SKM-1 treated with dmso at 0.1 percent for 144 hours (cell line): Measurements from ENCODE around the gene FAM111A.

Experiments used
- DNase-seq: peaks from one replicate; lab custom pipeline; 2025; ENCODE audit not compliant: unreplicated experiment; lab: John Stamatoyannopoulos, UW

Gene FAM111A

GRCh38 chr11:59179121-59179520, 36.5 kb downstream of the FAM111A start:
- no peak for DNase-seq

- no peak for DNase-seq
Observed at GRCh38 chr11:59180168-59180776, 37.6 kb downstream of the FAM111A start.

DNA sequence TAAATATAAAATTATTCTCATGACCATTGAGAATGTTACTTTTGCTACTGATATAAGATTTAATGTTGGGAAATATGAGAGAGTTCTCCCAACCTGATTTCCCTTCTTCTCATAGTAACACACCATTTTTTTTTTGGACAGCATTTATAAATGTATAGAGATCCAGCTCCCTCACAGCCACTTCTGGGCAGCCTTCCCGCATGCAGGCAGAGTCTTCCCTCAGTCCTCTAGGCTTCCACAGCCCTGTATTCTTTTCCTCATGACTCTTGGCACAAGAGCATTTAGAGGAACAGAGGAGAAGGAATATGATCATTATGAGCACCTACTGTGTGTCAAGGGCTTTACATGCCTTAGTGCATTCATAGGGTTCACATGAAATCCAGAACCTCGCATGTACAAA, 38.3 kb downstream of the FAM111A start:
- no peak for DNase-seq

DNA sequence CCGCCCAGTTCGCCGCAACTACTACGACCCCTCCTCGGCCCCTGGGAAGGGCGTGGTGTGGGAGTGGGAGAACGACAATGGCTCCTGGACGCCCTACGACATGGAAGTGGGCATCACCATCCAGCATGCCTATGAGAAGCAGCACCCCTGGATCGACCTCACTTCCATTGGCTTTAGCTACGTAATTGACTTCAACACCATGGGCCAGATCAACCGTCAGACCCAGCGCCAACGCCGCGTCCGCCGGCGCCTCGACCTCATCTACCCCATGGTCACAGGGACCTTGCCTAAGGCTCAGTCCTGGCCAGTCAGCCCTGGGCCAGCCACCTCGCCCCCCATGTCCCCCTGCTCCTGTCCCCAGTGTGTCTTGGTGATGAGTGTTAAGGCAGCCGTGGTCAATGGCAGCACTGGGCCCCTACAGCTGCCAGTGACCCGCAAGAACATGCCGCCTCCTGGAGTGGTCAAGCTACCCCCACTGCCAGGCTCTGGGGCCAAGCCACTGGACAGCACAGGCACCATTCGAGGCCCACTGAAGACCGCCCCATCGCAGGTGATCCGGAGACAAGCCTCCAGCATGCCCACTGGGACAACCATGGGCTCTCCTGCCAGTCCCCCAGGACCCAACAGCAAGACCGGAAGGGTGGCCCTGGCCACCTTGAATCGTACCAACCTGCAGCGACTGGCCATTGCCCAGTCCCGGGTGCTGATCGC, 39.2 kb downstream of the FAM111A start:
- no peak for DNase-seq

DNA sequence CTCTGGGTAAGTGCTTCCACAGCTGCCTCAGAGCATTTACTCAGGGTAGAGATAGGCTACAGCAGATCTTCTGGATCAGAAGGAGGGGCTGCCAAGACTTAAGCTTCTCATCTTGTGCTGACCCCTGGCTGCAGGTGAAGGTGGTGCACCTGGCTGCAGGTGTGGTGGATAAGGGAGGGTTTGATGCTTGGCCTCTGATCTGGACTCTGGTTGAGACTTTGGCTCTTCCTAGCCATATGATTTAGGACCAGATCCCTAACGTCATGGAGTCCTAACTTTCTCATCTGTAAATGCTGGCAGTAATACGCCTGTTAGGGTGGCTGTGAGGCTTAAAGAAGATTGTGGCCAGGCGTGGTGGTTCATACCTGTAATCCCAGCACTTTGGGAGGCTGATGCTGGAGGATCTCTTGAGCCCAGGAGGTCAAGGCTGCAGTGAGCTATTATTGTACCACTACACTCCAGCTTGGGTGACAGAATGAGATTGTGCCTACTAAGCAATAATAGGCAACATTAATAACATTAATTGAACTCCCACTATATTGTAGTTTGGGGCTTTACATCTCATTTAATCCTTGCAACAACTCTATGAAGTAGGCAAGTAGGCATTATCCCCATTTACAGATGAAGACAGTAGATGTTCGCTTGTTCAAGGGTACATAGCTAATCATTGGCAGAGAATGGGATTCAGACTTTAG, 39.9 kb downstream of the FAM111A start:
- DNase-seq = no peak

- DNase-seq = no peak
Observed at GRCh38 chr11:59183771-59184170, 41.1 kb downstream of the FAM111A start.

DNA sequence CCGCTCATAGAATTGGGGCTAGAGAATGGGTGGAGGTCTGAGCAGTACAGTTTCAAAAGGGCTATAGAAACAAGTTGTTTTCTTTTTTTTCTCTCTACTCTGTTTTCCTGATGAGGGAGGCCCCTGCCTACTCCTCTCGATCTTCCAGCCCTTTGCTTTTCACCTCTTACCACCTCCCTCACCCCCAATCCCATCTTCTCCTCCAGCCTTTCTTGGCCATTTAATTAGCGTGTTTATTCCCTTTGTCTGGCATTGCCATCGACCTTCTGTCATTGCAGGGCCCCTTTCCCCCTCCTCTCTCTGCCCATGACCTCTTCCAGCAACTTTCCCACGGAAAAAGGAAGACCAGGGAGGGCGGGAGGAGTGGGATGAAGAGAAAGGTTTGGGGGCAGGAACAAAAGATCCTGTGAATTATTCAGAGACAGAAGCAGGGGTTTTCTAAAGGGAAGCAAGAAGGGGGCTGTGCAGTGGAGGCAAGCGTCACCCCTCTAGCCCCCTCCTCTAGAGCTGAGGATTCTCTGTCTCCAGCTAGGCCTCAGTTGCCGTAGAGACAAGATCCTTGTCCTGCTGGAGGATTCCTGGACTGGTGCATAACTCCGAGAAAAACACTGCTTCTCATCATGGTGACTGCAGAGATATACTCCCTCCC, 42.2 kb downstream of the FAM111A start:
- DNase-seq = no peak

DNA sequence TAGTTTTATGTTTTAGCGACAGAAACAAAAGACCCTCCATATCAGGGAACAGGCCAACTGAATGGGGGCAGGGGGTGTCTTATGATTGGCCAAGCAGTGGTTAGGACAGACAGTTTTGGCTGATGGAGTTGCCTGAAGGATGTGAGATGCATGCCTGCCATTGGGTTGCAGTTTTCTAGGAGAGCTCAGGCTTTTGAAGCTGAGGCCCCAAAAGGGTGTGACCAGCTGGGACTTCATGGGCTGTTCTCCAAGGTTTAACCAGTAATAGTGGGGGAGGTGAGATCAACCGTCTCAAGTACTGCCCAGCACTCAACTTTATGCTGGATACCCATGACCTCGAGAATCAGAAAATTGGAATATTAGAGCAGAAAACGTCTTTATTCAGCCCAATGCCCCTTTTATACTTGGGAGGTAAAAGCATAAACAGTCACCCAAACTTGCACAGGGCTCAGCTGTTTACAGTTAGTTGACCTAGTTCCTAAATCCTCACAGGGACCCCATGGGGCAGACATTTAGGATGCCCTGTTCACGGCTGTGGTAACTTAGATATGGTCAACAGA, 42.8 kb downstream of the FAM111A start:
- no peak for DNase-seq

DNA sequence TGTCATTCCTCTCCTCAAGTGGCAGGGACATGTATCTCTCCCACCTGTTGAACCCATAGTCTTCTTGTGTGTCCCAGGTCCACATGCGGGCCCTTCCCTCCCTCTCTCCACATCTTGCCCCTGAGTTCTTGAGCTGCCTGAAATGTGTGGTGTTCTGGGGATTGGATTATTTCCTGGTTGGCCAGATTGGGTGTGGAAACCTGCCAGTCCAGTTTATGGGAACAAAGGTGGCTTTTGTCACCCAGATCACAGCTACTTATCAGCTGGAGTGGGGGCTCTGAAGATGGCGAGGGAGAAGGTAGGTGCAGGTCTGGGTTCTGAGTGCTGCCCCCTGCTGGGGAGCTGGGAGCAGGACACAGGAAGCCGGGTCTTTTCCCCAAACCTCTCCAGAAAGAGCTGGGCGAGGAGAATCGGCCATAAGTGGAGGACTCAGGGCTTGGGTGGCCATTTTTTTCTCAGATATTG, 43.5 kb downstream of the FAM111A start:
- DNase-seq = peak; percentile 26

GRCh38 chr11:59187035-59187434, 44.4 kb downstream of the FAM111A start:
- DNase-seq = no peak

GRCh38 chr11:59187587-59187986, 44.9 kb downstream of the FAM111A start:
- DNase-seq = peak; percentile 38

DNA sequence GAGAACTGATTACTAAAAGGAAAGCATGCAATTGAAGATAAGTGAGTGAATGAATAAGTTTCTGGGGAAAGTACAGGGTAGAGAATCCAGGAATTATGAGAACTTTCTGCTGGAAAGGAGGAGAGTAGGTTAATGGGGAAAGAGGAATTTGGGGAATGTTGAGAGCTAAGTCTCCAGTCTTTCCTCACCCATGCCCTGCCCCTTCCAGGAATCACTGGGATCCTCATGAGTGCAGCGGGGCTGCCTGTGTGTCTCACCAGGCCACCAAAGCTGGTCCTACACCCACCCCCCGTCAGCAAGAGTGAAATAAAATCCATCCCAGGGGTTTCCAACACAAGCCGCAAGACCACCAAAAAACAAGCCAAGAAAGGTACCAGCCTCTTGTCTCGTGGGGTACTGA, 46.3 kb downstream of the FAM111A start:
- DNase-seq = no peak

GRCh38 chr11:59189986-59190385, 47.3 kb downstream of the FAM111A start:
- no peak for DNase-seq

DNA sequence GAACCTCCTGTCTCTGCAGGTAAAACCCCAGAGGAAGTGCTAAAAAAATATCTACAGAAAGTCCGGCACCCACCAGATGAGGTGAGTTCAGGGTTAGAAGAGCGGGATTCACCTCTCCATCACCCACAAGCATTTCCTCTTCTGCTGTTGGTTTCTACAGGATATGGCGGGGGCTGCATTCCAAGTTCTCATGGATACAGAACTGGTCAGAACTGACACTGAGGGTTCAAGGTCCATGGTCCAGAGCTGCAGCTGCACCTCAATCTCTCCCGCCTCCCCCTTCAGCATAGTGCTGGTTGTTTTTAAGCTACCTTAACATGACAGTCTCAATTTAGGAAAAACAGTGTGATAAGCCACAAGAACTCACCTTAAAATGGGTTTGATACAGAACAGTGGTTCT, 48.4 kb downstream of the FAM111A start:
- DNase-seq = no peak

DNA sequence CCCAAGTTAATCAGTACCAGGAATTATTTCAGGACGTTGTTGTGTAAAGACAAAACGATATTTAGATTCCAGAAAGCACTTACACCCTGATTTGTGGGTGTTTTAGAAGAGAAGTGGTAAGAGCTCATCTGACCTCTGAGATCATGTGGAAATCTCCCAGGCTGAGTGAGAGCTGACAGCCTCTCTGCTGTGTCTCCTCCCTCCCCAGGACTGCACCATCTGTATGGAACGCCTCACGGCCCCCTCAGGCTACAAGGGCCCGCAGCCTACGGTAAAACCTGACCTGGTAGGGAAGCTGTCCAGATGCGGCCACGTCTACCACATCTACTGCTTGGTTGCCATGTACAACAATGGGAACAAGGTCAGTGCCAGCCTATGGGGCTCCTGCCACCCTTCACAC, 49.2 kb downstream of the FAM111A start:
- no peak for DNase-seq

- DNase-seq = no peak
Observed at GRCh38 chr11:59192446-59193020, 49.9 kb downstream of the FAM111A start.

- no peak for DNase-seq
Observed at GRCh38 chr11:59193587-59194130, 51.0 kb downstream of the FAM111A start.

DNA sequence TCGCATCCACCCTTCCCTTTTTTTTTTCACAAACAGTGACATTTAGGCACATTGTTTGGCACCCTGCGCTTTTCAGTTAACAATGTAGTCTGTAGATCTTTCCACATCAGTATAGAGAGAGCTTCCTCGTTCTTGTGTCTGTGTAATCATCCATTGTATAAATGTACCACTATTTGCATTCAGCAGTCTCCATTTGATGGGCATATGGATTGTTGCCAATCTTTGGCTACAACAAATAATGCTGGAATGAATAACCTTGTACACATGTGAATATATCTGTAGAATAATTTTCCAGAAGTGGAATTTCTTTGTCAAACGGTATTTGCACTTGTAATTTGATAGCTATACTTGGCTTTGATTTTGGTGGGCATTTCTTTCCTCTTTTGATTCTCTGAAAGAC, 52.9 kb downstream of the FAM111A start:
- DNase-seq = no peak

DNA sequence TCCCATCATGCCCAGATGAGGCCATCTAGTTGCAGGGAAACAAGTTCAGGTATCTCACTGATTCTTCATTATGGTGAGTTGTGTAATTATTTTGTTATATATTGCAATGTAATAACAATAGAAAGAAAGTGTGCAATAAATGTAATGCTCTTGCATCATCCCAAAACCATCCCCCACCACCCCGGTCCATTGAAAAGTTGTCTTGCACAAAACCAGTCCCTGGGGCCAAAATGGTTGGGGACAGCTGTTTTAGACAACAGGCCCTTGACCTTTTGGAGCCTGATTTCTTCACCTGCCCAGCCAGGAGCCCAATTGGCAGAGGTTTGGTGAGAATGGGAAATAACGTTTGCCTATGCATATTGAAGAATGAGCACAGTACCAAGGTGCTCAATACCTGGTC, 54.1 kb downstream of the FAM111A start:
- no peak for DNase-seq

DNA sequence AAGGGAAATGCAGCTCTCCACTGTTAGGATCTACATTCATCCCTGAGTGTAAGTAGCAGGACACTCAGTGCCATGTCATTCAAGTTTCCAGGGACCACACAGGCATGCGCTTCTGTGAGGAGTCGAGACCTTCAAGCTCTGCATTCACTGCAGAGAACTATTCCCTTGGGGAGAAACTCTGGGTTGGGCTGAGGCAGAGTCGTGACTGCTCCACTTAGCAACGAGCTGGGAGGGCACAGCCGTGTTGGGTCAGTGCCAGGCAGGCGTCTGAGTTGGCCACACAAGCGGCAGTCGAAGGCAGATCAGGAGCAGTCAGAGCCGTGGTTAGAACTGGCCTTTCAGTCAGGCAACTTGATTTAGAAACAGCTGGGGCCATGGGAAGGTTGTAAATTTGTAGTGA, 55.3 kb downstream of the FAM111A start:
- no peak for DNase-seq

DNA sequence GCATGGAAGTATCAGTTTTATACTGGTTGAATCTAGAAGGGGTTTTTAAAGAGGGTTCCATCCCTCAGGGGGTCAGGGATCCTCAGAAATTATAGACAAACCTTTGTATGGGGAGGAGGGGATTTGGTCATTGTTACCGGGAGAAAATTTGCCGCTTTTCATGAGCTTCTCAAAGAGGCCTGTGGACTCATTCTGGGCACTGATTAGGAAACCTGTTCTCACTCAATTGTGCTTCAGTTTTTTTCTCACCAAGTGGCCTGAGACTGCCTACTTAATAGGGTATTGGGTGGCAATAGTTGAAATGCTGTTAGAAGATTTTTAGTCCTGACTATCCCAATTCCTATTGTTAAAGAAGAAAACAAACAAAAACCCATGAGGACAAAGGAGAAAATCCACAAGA, 56.1 kb downstream of the FAM111A start:
- DNase-seq = no peak
